BJ (cell line): ENCODE results near the gene ZNF32. TPM values are rescaled to one million over a fixed set of nuclear protein-coding genes. Genes with fewer than 3 reads are reported as not detected.

Experiments
- CTCF ChIA-PET: fragments of 350-600 bp; formaldehyde crosslinking; extraction: SDS; loops from one replicate; lab custom pipeline; 2021; ENCODE audit warnings: antibody characterized with exemption, inconsistent platforms; lab: Yijun Ruan, JAX
- POLR2A ChIA-PET: fragments of 300-600 bp; sonication (Branson Sonifier 250); formaldehyde crosslinking; extraction: SDS; loops from one replicate; lab custom pipeline; 2021; ENCODE audit warnings: antibody characterized with exemption; lab: Charles Lee
- DNase-seq: peaks from one replicate; pipeline ENCODE4 v3.0.0-alpha.2; 2011; ENCODE audit warnings: low read depth
- H3K27me3 ChIP-seq: 2 replicates; pipeline ENCODE4 v1.6.0; 2011; ENCODE audit warnings: low read length; ENCODE audit not compliant: control insufficient read depth, insufficient read depth
- H3K36me3 ChIP-seq: 2 replicates; pipeline ENCODE4 v1.5.1; 2011; ENCODE audit warnings: low read length; ENCODE audit not compliant: control insufficient read depth, insufficient read depth
- H3K4me3 ChIP-seq: 2 replicates; pipeline ENCODE4 v1.5.1; 2011; ENCODE audit warnings: low read depth, mild to moderate bottlenecking, control low read depth, low read length
- CTCF ChIP-seq: IDR thresholded peaks from 2 replicates; pipeline ENCODE4 v1.5.1; 2011; ENCODE audit warnings: low read depth, mild to moderate bottlenecking, control low read depth, inconsistent platforms, low read length, moderate library complexity; ENCODE audit not compliant: insufficient read depth
- polyA plus RNA-seq: library from polyadenylated mRNA; depleted of rRNA; stranded (reverse); fragments of >200 nt; gene quantifications from 2 replicates; pipeline ENCODE4 v1.2.3, GENCODE V29; 2011

Gene ZNF32
- polyA plus RNA-seq, 1 experiment = 38.6 TPM

GRCh38 chr10:43686414-43686813, 37.7 kb upstream of the ZNF32 start:
- H3K4me3 ChIP-seq = no peak overlapping the region
- CTCF ChIA-PET = interaction anchor here (0.9 to 1.8 kb wide), 5 partner anchors 13 to 698 kb away, joined by 3 to 9 read pairs (median 5); partner anchors contain the start of gene CXCL12
- no peaks in the 10 kb centered on the region for H3K36me3 ChIP-seq
- TF ChIP-seq CTCF = peak; percentile 19; the same call in 1 of the 2 replicates
- POLR2A ChIA-PET = no interaction called here
- no peak for DNase-seq
- no peaks in the 10 kb centered on the region for H3K27me3 ChIP-seq

DNA sequence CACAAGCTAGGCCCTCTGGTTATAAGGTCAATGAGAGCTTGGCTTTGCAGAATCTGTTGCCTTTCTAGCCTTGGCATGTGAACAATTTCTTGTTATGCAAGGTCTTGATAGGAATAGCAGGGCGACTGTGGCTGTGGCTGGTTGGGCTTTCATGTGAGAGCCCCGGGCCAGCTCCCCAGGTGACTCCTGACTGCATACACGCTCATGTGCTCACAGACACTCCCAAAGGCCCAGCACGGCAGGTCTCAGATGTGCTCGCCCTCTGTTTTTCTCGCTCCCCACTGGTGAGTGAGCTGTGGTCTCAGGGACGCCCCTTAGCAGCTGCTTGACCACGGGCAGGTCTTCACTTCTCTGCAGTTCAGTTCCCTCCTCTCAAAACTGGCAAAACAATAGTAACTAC, 37.1 kb upstream of the ZNF32 start:
- no peak for DNase-seq
- ChIA-PET CTCF (interaction anchor here (0.9 to 1.8 kb wide), 5 partner anchors 13 to 699 kb away, joined by 3 to 9 read pairs (median 5); partner anchors contain the start of gene CXCL12), POLR2A (interaction anchor here (0.6 kb wide), 1 partner anchor 495 kb away, joined by 3 read pairs; no protein-coding TSS in a partner anchor)
- H3K36me3 ChIP-seq = no peaks in the 10 kb centered on the region
- no peak overlapping the region for H3K4me3 ChIP-seq
- H3K27me3 ChIP-seq = no peaks in the 10 kb centered on the region
- no peak for TF ChIP-seq CTCF

DNA sequence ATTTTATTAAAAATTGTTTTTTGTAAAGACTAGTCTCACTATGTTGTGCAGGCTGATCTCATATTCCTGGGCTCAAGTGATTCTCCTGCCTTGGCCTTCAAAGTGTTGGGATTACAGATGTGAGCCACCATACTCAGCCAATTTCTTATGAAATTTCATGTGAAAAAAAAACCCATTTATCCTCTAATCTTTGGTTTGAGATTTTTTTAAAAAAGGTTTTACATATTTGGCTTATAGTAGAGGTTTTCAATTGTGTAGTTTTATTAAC, 35.5 kb upstream of the ZNF32 start:
- no peak for DNase-seq
- POLR2A ChIA-PET = no interaction called here
- H3K4me3 ChIP-seq = no peak overlapping the region

DNA sequence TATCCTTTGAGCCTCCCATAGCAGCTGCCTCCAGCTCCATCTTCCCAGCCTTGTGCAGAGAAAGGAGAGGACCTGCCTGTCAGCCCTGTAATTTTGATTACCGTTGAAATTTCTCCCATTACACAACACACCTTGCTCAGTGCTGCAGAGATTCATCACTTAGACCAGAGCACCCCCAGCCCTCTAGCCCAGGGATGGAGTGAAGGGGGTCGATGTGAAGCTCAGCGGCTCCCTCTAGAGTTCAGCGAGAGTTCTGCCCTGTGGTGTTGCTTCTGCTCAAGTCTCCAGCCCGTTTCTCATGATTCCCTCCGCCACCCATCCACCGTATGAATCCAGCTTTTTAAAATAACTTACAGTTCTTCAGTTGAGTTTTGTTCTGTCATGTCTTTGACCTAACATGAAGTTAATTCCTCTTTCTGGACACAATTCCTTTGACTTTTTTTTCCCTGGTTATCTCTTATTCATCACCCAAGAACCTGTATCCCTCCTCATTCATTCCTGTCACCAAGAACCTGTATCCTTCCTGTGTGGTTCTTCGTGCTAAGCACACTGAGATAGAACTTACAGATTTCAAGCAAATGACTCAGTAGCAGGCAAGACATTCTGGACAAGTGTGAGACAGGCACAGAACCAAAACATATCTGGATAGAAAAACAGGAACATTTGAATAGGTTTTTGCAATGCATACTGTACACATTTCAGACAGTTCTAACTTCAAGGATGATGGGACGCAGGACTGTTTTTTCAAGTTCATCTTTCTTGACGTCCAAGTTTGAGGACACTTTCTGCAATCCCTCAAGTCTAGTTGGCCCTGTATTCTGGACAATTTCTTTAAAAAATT, 35.0 kb upstream of the ZNF32 start:
- no peak for DNase-seq
- no peaks in the 10 kb centered on the region for H3K36me3 ChIP-seq
- H3K4me3 ChIP-seq = no peak overlapping the region
- H3K27me3 ChIP-seq = no peaks in the 10 kb centered on the region
- peak; percentile 57 for TF ChIP-seq CTCF
- ChIA-PET POLR2A (no interaction called here), CTCF (interaction anchor here (0.8 to 2.7 kb wide), 11 partner anchors 8 to 1297 kb away, joined by 3 to 18 read pairs (median 3); no protein-coding TSS in a partner anchor)

More for the DNA sequence above, 35.5 kb upstream of the ZNF32 start:
- Histone ChIP-seq H3K36me3 (no peaks in the 10 kb centered on the region), H3K27me3 (no peaks in the 10 kb centered on the region)
- TF ChIP-seq CTCF = no peak
- CTCF ChIA-PET = interaction anchor here (1.7 kb wide), 1 partner anchor 708 kb away, joined by 3 read pairs; no protein-coding TSS in a partner anchor

- no peak for TF ChIP-seq CTCF
- ChIA-PET CTCF (interaction anchor here (0.8 to 2.7 kb wide), 11 partner anchors 9 to 1298 kb away, joined by 3 to 18 read pairs (median 3); no protein-coding TSS in a partner anchor), POLR2A (interaction anchor here (0.6 kb wide), 1 partner anchor 1294 kb away, joined by 3 read pairs; no protein-coding TSS in a partner anchor)
- no peaks in the 10 kb centered on the region for H3K27me3 ChIP-seq
- no peaks in the 10 kb centered on the region for H3K36me3 ChIP-seq
- H3K4me3 ChIP-seq = no peak overlapping the region
- no peak for DNase-seq
These were observed 34.3 kb upstream of the ZNF32 start for GRCh38 chr10:43682956-43683355.
